SK-N-DZ (cell line): ENCODE data around the gene AKAP12.

ENCODE experiments used
- DNase-seq: peaks from one replicate; pipeline ENCODE4 v3.0.0-alpha.2; 2015; ENCODE audit warnings: low spot score

Gene AKAP12

GRCh38 chr6:151279891-151280290 is 40.1 kb downstream of the AKAP12 start:
- no peak for DNase-seq

DNA sequence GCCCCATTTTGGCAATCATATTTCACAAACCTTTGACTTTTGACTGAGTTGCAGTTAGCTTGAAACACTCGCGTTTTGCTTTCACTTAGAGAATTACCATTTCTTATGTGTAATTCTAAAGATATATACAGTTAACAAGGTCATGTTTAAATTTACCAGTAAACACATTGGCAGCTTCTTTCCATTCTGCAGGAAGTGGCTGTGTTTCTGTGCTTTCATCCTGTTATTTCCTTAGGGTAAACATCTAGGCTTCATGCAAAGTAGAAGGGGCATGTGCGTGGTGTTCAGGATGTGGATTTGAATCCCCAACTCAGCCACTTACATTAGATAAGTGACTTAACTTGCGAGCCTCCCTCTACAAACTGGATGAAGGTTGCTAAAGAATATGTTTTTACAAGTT is 41.1 kb downstream of the AKAP12 start:
- DNase-seq, result no peak

GRCh38 chr6:151284012-151284411 is 44.2 kb downstream of the AKAP12 start:
- DNase-seq, result no peak

DNA sequence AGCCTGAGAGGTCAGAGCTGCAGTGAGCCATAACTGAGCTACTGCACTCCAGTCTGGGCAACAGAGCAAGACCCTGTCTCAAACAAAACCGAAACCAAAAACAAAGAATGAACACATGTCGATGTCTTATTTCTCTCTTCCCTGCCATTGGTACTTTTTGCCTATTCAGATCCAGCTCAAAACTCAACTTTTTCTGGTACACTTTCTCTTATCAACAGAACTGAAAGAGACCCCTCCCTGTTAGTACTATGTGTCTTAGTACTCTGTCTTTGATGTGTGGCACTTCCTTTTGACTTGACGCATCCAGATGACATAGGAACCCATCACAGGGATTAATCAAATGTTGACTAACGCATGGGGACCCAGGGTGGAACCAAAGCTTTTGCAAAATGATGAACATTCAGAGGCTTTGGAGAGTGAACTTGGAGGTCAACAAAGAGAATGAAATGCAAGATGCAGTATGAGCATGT is 44.8 kb downstream of the AKAP12 start:
- no peak for DNase-seq

DNA sequence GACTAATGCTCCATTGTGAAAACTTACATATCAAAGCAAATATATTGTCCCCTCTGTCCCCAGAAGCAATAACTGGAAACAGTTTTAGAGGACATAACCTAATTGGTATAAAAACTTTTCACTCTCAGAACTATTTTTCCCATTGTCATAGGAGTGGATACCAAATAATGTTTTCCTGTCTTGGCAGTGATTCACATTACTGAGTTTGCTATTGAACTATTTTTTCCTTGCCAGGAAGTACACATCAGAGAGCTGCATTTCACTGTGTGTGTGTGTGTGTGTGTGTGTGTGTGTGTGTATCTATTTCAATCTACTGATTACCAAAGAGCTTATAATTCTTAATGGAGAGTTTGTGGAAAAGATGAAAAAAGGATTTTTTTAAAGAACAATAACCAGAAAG is 45.4 kb downstream of the AKAP12 start:
- DNase-seq, result no peak

- no peak for DNase-seq
These were observed 46.4 kb downstream of the AKAP12 start for GRCh38 chr6:151286214-151286613.

DNA sequence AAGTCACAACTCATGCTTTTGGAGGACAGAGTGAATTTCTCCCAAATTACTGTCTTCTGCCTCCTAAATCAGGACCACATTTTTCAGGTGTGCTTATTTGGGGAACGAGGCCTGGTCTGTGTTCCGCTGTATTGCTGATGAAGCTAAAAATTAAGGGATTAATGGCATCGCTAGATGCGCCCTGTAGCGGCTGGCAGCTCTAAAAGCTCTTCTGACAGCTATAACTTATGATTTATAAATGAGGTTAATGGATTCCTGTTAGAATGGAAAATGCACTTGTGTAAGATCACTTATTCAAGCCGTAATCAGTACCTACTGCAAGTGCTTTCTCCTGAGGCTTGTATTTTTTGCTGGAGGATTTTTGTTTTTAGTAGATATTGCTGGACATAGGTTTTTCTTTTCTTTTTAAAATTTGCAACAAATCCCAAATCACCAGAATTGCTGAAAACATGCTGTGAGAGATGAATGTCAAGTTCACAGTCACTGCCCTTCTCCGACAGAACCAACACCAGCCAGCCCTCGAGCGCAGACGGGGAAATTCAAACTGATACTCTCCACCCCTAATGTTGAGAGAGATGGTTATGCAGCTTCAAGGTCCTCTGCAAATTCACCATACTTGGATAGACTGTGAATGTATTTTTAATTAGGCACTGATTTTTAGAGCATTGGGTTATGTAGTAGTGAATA is 49.1 kb downstream of the AKAP12 start:
- peak; percentile 34 for DNase-seq

GRCh38 chr6:151289399-151290007 is 49.7 kb downstream of the AKAP12 start:
- no peak for DNase-seq

DNA sequence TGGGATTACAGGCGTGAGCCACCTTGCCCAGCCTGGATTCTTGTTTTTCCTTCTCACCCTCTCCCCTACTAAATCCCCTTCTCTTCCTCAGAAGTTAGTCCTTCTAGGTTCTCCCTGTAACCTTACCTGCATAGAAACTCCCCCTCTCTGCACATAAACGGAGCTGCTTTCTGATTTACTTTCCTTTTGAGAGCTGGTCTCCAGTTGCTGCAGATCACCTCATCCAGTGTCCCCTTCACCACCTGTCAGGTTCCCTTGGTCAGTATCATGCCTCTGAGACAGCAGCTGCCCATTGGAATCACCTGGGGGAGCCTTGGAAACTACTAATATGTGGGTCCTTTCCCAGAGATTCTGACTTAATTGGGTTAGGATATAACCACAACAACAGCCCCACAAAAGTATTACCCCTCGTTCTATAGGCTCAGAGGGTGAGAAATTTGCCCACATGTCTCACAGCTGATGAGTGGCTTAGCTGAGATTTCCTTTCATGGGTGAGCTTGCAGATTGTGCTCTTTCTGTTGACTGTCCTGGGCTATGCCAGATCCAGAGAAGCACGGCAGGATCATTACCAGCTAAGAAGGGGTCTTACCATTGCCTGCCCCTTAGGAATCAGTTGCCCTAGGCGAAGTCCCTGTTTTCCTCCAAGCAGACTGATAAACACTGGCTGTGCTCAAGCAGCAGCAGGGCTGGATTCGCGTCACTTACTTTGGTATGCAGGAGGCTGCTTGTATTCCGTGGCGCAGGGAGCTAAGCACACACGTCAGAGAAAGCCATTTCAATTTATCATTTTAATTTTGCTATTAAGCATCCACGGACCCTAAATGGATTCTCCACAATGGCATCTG is 51.3 kb downstream of the AKAP12 start:
- DNase-seq, result peak; percentile 40

- peak; percentile 21 for DNase-seq
These were observed 51.9 kb downstream of the AKAP12 start for GRCh38 chr6:151291722-151292059.

DNA sequence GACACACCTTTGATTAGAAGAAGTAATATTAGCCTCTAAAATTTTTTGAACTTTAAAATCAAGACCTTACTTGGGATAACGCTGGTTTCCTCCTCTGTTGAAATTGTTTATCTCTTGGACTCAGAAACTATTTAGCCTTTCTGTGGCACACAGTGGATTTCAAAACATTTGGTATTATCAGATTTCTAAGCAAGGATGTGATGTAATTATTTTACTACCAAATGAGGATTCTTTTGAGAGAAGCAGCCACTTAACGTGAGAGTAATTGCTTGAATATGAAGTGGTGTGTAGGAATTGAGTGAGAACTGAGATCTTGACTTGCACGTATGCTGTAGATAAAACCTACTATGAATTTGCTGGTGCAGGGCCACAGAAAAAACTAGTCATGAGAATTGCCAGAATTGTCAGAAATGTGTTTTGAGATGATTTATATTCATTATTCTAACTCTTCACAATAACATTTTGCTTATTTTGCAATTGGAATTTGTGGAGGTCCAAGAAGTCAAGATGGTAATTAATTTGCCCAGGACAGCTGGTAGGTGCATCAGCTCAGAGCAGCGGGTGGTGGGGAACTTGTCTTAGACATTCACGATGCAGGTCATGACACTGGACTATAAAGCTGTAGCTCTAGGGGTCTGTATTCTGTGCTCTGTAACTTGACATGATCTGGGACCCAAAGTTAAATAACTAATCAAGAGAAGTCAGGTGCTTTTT is 53.4 kb downstream of the AKAP12 start:
- no peak for DNase-seq

DNA sequence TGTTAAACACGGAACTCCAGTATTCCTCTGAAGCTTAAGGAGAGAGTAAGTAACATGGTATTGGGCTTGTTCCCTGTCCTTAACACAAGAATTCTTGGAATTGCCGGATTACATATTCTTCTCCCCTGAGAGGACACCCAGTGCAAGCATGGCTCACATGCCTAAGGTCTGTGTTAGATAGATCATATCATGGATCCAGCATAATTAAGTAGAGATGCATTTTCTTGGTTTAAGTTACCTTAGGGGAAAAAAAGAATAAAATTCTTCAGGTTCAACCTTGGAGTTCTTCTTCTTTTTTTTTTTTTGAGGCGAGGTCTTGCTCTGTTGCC is 53.9 kb downstream of the AKAP12 start:
- no peak for DNase-seq

DNA sequence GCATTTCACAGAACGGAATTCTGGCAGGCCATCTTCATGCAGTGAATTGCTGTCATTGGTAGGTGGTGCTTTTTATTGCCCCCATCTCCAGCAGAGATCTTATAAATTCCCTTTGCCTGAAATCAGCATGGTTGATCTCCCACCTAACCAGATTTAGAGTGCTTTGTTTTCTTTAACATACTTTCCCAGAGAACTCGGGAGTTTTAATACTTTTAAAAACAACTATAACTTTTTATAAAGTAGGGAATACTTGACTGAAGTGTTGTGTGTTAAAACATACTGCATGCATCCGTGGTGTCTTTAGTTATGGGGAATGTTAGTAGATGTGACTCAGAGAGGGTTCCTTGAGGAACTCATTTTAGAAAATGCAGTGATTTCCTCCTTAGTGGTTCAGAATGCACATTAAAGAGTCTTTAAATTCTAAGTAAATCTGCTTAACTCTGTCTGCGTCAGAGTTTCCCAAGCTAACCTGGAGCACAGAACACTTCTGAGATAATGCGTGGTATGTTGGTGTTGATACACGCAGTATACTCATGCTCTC is 54.9 kb downstream of the AKAP12 start:
- DNase-seq, result no peak

GRCh38 chr6:151297886-151298285 is 58.1 kb downstream of the AKAP12 start:
- no peak for DNase-seq

GRCh38 chr6:151299011-151299410 is 59.2 kb downstream of the AKAP12 start:
- no peak for DNase-seq

- DNase-seq, result no peak
These were observed 60.7 kb downstream of the AKAP12 start for GRCh38 chr6:151300267-151300991.

GRCh38 chr6:151301547-151301946 is 61.8 kb downstream of the AKAP12 start:
- DNase-seq, result no peak

DNA sequence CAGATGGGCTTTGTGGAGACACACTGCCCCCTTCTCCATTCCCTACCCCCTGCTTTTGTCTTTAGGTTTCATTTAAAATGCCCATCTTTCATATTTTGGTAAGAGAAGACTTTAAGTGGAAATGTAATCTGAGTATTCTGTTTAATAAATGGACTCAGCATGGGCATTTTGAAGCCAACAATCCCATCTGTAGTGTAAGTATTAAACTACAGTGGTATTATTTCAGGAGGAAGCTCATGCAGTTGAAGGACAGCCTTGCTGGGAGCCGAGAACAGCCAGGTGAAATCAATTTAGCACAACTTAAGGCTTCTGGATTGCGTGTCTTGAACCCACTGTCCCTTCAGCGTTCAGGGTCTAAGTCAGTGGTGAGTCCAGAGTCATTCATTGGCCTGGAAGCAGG is 63.5 kb downstream of the AKAP12 start:
- no peak for DNase-seq

GRCh38 chr6:151306269-151306783 is 66.6 kb downstream of the AKAP12 start:
- DNase-seq, result no peak

GRCh38 chr6:151307501-151307900 is 67.7 kb downstream of the AKAP12 start:
- DNase-seq, result no peak

- DNase-seq, result no peak
These were observed 69.9 kb downstream of the AKAP12 start for GRCh38 chr6:151309619-151310018.
